Psoas muscle (tissue), 8 donors: ENCODE data around the gene PARVA. TPM values are rescaled to one million over a fixed set of nuclear protein-coding genes. Genes with fewer than 3 reads are reported as not detected.

ENCODE experiments used
- ATAC-seq, 4 donors: fragments of 200-7000 bp; cut with Tn5 transposase; one replicate each; pipeline ENCODE4 v1.9.1; 2020; ENCODE audit warnings: moderate library complexity in 3 of 4, mild to moderate bottlenecking in 2 of 4
- DNase-seq, 2 donors: peaks; one replicate each; pipeline ENCODE4 v3.0.0-alpha.2; 2020
- H3K27ac ChIP-seq: fragments of 200-600 bp; one replicate; pipeline ENCODE4 v1.8.0; 2022
- H3K27me3 ChIP-seq, 3 donors: fragments of 200-600 bp in 1 of 3; one replicate each; pipeline versions ENCODE4 v1.6.1 to v1.8.0; 2013 to 2022; ENCODE audit warnings: low read length in 2 of 3, mild to moderate bottlenecking in 2 of 3, moderate library complexity in 1 of 3; ENCODE audit not compliant: insufficient read depth in 3 of 3
- H3K36me3 ChIP-seq, 2 donors: fragments of 200-600 bp in 1 of 2; one replicate each; pipeline versions ENCODE4 v1.6.1 to v1.8.0; 2013 to 2022; ENCODE audit warnings: low read depth in 1 of 2, mild to moderate bottlenecking in 1 of 2, moderate library complexity in 1 of 2; ENCODE audit not compliant: insufficient read depth in 1 of 2
- H3K4me1 ChIP-seq: fragments of 200-600 bp; one replicate; pipeline ENCODE4 v1.8.0; 2022
- H3K4me3 ChIP-seq: fragments of 200-600 bp; one replicate; pipeline ENCODE4 v1.8.0; 2022; ENCODE audit warnings: mild to moderate bottlenecking
- H3K9me3 ChIP-seq: fragments of 200-600 bp; one replicate; pipeline ENCODE4 v1.8.0; 2022
- WGBS, 3 donors: extraction: QIAGEN DNeasy Blood & Tissue Kit; methylation state at CpG; one replicate each; pipeline versions ENCODE4 v1.1.6 to v1.1.7; 2013; 5-methylcytosine and 5-hydroxymethylcytosine counted together
- intact Hi-C, 2 donors: fragments of 100-400 bp; cut with DNase I; formaldehyde crosslinking; loops; one replicate each; pipeline versions ENCODE4 v1.11.0 to v1.14.2; 2022
- polyA plus RNA-seq, 3 donors: library from polyadenylated mRNA; stranded (reverse); fragments of 200-250 nt; gene quantifications; one replicate each; pipeline ENCODE4 v1.2.3, GENCODE V29; 2013
- total RNA-seq, 4 donors: library from RNA; stranded (reverse); fragmentation: NEBNext Ultra II Directional in 2 of 4; extraction: Animal tissue kit (Norgen Biotek cat#: 25700) in 2 of 4; gene quantifications; one replicate each; pipeline versions ENCODE4 v1.2.1 to v1.2.4, GENCODE V29; 2021 to 2023
- TF ChIP-seq, protein P1 (sequence below): fragments of 200-600 bp; IDR thresholded peaks from one replicate; pipeline ENCODE4 v1.8.0; 2022; ENCODE audit warnings: antibody characterized with exemption
- donor health status: healthy with polysubstance abuse.
- donor health status: DM: no; HTN: no; CAD: no; lungs with moderate emphysema.
- donor health status: Bipolar disorder and iron deficiency.
- donor health status: healthy.
- donor health status: DM: yes; HTN: yes; CAD: no.
- donor health status: DM: no; HTN: no; CAD: no.
- donor health status: DM: no; HTN: no; CAD: no.
- donor health status: DM: yes; HTN: yes; CAD: no.

PARVA gene
- total and polyA plus RNA-seq, 7 donors: 4.4 to 22.7 (median 8.5) TPM

- no peaks in the 10 kb centered on the region for H3K36me3 ChIP-seq
- no peak overlapping the region for H3K4me3 ChIP-seq
- intact Hi-C loops: no loop called here
Measured at GRCh38 chr11:12485328-12485727, 108.0 kb downstream of the PARVA start.

DNA sequence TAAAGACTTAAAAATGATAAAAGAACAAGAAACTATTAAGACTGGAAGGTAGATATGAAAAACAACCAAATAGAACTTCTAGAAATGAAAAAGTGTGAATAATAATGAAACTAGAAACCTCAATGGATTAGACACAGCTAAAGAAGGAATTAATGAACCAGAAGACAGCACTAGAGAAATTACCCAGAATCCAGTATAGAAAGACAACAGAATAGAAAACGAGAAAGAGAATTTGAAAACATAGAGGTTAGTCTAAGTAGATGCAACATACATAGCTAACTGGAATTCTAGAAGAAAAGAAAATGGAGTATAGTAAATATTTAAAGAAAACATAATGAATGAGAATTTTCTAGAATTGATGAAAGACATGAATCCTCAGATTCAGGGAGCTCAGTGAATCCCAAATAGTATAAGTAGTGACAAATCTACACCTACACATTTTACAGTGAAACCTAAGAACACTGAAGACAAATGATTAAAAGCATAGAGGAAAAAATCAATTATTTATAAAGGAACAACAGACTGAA lies 111.9 kb downstream of the PARVA start:
- H3K36me3 ChIP-seq: no peaks in the 10 kb centered on the region
- peaks cover 18% of the 10 kb centered on the region for H3K9me3 ChIP-seq
- H3K27ac ChIP-seq: no peak overlapping the region
- intact Hi-C loops: no loop called here
- no peaks in the 10 kb centered on the region for H3K27me3 ChIP-seq
- TF ChIP-seq, protein P1, sequence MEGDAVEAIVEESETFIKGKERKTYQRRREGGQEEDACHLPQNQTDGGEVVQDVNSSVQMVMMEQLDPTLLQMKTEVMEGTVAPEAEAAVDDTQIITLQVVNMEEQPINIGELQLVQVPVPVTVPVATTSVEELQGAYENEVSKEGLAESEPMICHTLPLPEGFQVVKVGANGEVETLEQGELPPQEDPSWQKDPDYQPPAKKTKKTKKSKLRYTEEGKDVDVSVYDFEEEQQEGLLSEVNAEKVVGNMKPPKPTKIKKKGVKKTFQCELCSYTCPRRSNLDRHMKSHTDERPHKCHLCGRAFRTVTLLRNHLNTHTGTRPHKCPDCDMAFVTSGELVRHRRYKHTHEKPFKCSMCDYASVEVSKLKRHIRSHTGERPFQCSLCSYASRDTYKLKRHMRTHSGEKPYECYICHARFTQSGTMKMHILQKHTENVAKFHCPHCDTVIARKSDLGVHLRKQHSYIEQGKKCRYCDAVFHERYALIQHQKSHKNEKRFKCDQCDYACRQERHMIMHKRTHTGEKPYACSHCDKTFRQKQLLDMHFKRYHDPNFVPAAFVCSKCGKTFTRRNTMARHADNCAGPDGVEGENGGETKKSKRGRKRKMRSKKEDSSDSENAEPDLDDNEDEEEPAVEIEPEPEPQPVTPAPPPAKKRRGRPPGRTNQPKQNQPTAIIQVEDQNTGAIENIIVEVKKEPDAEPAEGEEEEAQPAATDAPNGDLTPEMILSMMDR: no peak
- no peak overlapping the region for H3K4me3 ChIP-seq
- no peak for ATAC-seq
- WGBS, 3 donors: 92 to 100% (median 100%) methylated on average over 1 of the region's 1 CpG
- no peaks in the 10 kb centered on the region for H3K4me1 ChIP-seq
- no peak for DNase-seq

More at GRCh38 chr11:12485328-12485727, 108.0 kb downstream of the PARVA start:
- DNase-seq: no peak
- Histone ChIP-seq H3K27ac (no peak overlapping the region), H3K27me3 (no peaks in the 10 kb centered on the region), H3K4me1 (peaks cover 13% of the 10 kb centered on the region), H3K9me3 (peaks cover 18% of the 10 kb centered on the region)
- TF ChIP-seq, protein P1: peak; percentile 24
- no peak for ATAC-seq
- 82 to 88% (median 85%) methylated on average over 1 of the region's 1 CpG for WGBS, 3 donors

DNA sequence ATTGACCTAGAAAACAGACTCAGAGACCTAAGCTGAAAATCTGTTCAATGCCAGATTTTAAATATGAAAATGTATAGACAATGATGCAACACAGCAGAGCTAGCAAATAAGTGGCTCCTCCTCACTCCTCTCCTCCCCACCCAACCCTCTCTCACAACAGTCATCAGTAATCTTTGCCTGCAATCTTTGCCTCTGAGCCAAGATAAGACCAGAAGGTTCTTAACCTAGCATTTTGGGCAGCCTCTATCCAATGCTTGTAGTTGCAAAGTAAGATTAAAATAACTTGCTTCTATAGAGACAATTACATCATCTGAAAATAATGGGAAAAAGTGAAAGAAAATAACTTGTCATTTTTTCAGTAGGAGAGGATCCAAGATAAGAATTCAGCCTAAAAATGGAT lies 117.3 kb downstream of the PARVA start:
- TF ChIP-seq, protein P1: no peak

GRCh38 chr11:12496181-12497025 lies 119.0 kb downstream of the PARVA start:
- Histone ChIP-seq H3K4me1 (no peaks in the 10 kb centered on the region), H3K4me3 (no peak overlapping the region), H3K9me3 (no peaks in the 10 kb centered on the region), H3K36me3 (no peaks in the 10 kb centered on the region), H3K27ac (no peak overlapping the region), H3K27me3 (no peaks in the 10 kb centered on the region)
- ATAC-seq (peak in 1 of 4 donors; percentile 47), DNase-seq (no peak)
- TF ChIP-seq, protein P1: peak; percentile 6
- WGBS, 3 donors: 77 to 86% (median 79%) methylated on average over 6 of the region's 6 CpGs
- intact Hi-C loops: no loop called here

More for the DNA sequence above, 117.3 kb downstream of the PARVA start:
- H3K4me3 ChIP-seq: no peak overlapping the region
- H3K4me1 ChIP-seq: no peaks in the 10 kb centered on the region
- no peaks in the 10 kb centered on the region for H3K36me3 ChIP-seq
- intact Hi-C loops: no loop called here
- H3K27ac ChIP-seq: no peak overlapping the region
- peaks cover 3% of the 10 kb centered on the region for H3K9me3 ChIP-seq
- no peaks in the 10 kb centered on the region for H3K27me3 ChIP-seq
- DNase-seq: no peak
- ATAC-seq: no peak
